Right atrium auricular region (tissue), 2 donors: ENCODE data around the gene TENT4B. TPM values are rescaled to one million over a fixed set of nuclear protein-coding genes. Genes with fewer than 3 reads are reported as not detected.

Experiments used
- DNase-seq: peaks from one replicate; pipeline ENCODE4 v3.0.0-alpha.2; 2019; ENCODE audit warnings: low spot score
- H3K27ac ChIP-seq, 2 donors: fragments of 200-600 bp; sonication (generic); 1 replicate in 1 of 2; 2 replicates in 1 of 2; pipeline ENCODE4 v1.5.1; 2016 to 2019
- H3K27me3 ChIP-seq, 2 donors: fragments of 200-600 bp; sonication (generic); one replicate each; pipeline versions ENCODE4 v1.5.1 to v1.6.0; 2017 to 2019
- H3K36me3 ChIP-seq: fragments of 200-600 bp; sonication (generic); one replicate; pipeline ENCODE4 v1.5.1; 2016
- H3K4me1 ChIP-seq, 2 donors: fragments of 200-600 bp; sonication (generic); one replicate each; pipeline versions ENCODE4 v1.5.1 to v1.6.0; 2017 to 2019
- H3K4me3 ChIP-seq, 2 donors: fragments of 200-600 bp; sonication (generic); 1 replicate in 1 of 2; 2 replicates in 1 of 2; pipeline ENCODE4 v1.5.1; 2017 to 2019; ENCODE audit warnings: mild to moderate bottlenecking in 1 of 2, moderate library complexity in 1 of 2
- H3K9me3 ChIP-seq, 2 donors: fragments of 200-600 bp; sonication (generic); one replicate each; pipeline ENCODE4 v1.5.1; 2019
- CTCF ChIP-seq, 2 donors: fragments of 200-600 bp; sonication (generic); IDR thresholded peaks; one replicate each; pipeline ENCODE4 v1.5.1; 2019; ENCODE audit warnings: antibody characterized with exemption in 2 of 2
- total RNA-seq, 2 donors: library from RNA; depleted of rRNA; stranded (reverse); fragments of >200 nt; gene quantifications; one replicate each; pipeline ENCODE4 v1.1.0, GENCODE V29; 2016

The TENT4B gene
- total RNA-seq, 2 donors from 2014 or later: 5.0 to 6.1 TPM

DNA sequence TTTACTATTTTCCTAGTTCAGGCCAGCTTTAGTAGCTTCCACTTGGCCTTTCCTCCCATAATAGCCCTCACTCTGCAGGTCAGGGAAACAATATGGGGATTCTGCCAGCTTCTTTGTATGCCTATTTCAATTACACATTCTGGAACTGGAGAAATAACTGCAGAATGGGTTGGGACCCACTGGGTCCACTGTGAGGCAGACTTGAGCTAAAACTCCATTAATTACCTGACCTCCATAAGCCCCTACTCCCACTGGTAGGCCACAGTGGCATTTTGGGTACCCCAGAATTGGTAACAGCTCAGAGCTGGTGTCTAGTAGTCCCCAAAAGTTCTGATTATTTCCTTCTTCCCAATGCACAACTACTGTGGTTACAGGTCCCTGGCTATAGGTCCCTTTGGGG lies 16.7 kb upstream of the TENT4B start:
- Histone ChIP-seq H3K9me3 (no peaks in the 10 kb centered on the region), H3K4me1 (no peaks in the 10 kb centered on the region), H3K36me3 (no peaks in the 10 kb centered on the region), H3K27me3 (no peaks in the 10 kb centered on the region), H3K27ac (no peak overlapping the region), H3K4me3 (no peak overlapping the region)
- DNase-seq: no peak
- TF ChIP-seq CTCF (IDR thresholded peaks at IDR 0.05): no peak

- no peak for DNase-seq
- H3K27ac ChIP-seq: no peak overlapping the region
- H3K27me3 ChIP-seq: no peaks in the 10 kb centered on the region
- no peaks in the 10 kb centered on the region for H3K4me1 ChIP-seq
- TF ChIP-seq CTCF (IDR thresholded peaks at IDR 0.05): no peak
- no peak overlapping the region for H3K4me3 ChIP-seq
- no peaks in the 10 kb centered on the region for H3K36me3 ChIP-seq
- no peaks in the 10 kb centered on the region for H3K9me3 ChIP-seq
Observed at GRCh38 chr16:50137268-50137667, 15.8 kb upstream of the TENT4B start.

- Histone ChIP-seq H3K27me3 (no peaks in the 10 kb centered on the region), H3K9me3 (no peaks in the 10 kb centered on the region), H3K4me3 (no peak overlapping the region), H3K36me3 (no peaks in the 10 kb centered on the region), H3K4me1 (no peaks in the 10 kb centered on the region), H3K27ac (no peak overlapping the region)
- DNase-seq: no peak
- no peak for TF ChIP-seq CTCF (IDR thresholded peaks at IDR 0.05)
Observed at GRCh38 chr16:50139580-50139979, 13.5 kb upstream of the TENT4B start.

GRCh38 chr16:50144211-50144610 lies 8.9 kb upstream of the TENT4B start:
- Histone ChIP-seq H3K4me1 (no peaks in the 10 kb centered on the region), H3K36me3 (no peaks in the 10 kb centered on the region), H3K27ac (no peak overlapping the region), H3K4me3 (no peak overlapping the region), H3K9me3 (no peaks in the 10 kb centered on the region), H3K27me3 (no peaks in the 10 kb centered on the region)
- no peak for TF ChIP-seq CTCF (IDR thresholded peaks at IDR 0.05)
- no peak for DNase-seq

DNA sequence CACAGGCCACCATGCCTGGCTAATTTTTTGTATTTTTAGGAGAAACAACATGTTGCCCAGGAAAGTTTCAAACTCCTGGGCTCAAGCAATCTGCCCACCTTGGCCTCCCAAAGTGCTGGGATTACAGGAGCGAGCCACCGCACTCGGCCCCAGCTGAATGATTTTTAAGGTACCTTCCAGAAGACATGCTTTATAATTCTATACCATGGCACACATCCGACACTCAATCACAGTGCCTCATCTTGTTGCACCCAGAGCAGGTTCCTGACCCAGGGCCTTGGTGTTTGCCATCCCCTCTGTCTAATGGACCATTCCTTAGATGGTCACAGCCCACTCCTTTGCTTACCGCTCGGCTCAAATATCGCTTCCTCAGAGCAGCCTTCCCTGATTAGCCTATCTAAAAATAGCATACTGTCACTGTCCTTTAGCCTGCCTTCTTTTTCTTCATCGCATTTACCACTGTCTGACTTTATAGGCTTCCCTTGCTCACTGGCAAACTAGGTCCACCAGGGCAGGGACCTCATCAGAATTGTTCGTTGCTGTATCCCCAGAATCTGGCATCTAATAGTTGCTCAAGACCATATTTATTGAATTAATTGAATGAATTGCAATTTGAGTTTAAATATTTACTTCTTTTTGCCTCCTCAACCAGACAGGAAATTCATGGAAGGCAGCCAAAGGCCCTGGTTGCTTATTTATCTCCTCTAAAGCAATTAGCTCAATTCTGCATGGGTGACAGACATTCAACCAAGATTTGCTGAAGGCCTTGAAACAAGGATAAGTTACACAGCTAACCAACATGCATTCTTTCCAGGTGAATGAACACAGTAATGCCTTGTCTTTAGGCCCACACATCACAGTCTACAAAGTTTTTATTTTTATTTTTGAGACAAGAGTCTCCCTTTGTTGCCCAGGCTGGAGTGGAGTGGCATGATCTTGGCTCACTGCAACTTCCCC lies 6.3 kb upstream of the TENT4B start:
- TF ChIP-seq CTCF (IDR thresholded peaks at IDR 0.05): no peak
- DNase-seq: no peak
- no peak overlapping the region for H3K27ac ChIP-seq
- no peaks in the 10 kb centered on the region for H3K9me3 ChIP-seq
- H3K4me3 ChIP-seq: no peak overlapping the region
- no peaks in the 10 kb centered on the region for H3K36me3 ChIP-seq
- no peaks in the 10 kb centered on the region for H3K4me1 ChIP-seq
- no peaks in the 10 kb centered on the region for H3K27me3 ChIP-seq
